Fibroblast of lung (primary cell): Measurements from ENCODE around the gene STPG1. TPM values are rescaled to one million over a fixed set of nuclear protein-coding genes. Genes with fewer than 3 reads are reported as not detected.

ENCODE experiments used
- DNase-seq, 2 donors: peaks; one replicate each; pipeline versions ENCODE4 v3.0.0 to v3.0.0-alpha.2; 2010; ENCODE audit warnings: low read depth in 2 of 2
- H2AFZ ChIP-seq: 2 replicates; pipeline ENCODE4 v1.5.1; 2012; ENCODE audit warnings: low read length, control low read depth, inconsistent platforms
- H3K27ac ChIP-seq: 2 replicates; pipeline ENCODE4 v1.5.1; 2011; ENCODE audit warnings: low read length, control low read depth; ENCODE audit not compliant: insufficient read depth
- H3K27me3 ChIP-seq: 2 replicates; pipeline ENCODE4 v1.5.1; 2011; ENCODE audit warnings: mild to moderate bottlenecking, low read length; ENCODE audit not compliant: control insufficient read depth, insufficient read depth
- H3K36me3 ChIP-seq: 2 replicates; pipeline ENCODE4 v1.5.1; 2011; ENCODE audit warnings: low read length; ENCODE audit not compliant: control insufficient read depth, insufficient read depth
- H3K4me1 ChIP-seq: 2 replicates; pipeline ENCODE4 v1.5.1; 2011; ENCODE audit warnings: low read length; ENCODE audit not compliant: control insufficient read depth, insufficient read depth; ENCODE audit errors: extremely low read depth
- H3K4me2 ChIP-seq: 2 replicates; pipeline ENCODE4 v1.5.1; 2011; ENCODE audit warnings: low read length, control low read depth; ENCODE audit not compliant: insufficient read depth; ENCODE audit errors: extremely low read depth
- H3K4me3 ChIP-seq, 4 experiments: fragments of 200-600 bp in 1 of 4; sonication (generic) in 1 of 4; replicated peaks in 1 of 4; 2 replicates each; pipeline ENCODE4 v1.5.1; 2011 to 2016; ENCODE audit warnings: low read length in 4 of 4, low read depth in 3 of 4, mild to moderate bottlenecking in 3 of 4, control low read depth in 2 of 4, inconsistent platforms in 1 of 4, mixed read lengths in 1 of 4; ENCODE audit not compliant: insufficient read depth in 1 of 4; ENCODE audit errors: control extremely low read depth in 1 of 4
- H3K79me2 ChIP-seq: 2 replicates; pipeline ENCODE4 v1.5.1; 2012; ENCODE audit warnings: mild to moderate bottlenecking, low read length, inconsistent platforms; ENCODE audit not compliant: control insufficient read depth, insufficient read depth
- H3K9ac ChIP-seq: 2 replicates; pipeline ENCODE4 v1.5.1; 2011; ENCODE audit warnings: mild to moderate bottlenecking, low read length, control low read depth; ENCODE audit not compliant: insufficient read depth
- H3K9me3 ChIP-seq: 2 replicates; pipeline ENCODE4 v1.5.1; 2012; ENCODE audit warnings: low read depth, low read length; ENCODE audit not compliant: control insufficient read depth, insufficient read depth
- H4K20me1 ChIP-seq: 2 replicates; pipeline ENCODE4 v1.5.1; 2011; ENCODE audit warnings: low read length; ENCODE audit not compliant: control insufficient read depth, insufficient read depth; ENCODE audit errors: extremely low read depth
- CTCF ChIP-seq, 2 donors: IDR thresholded peaks in 1 of 2; conservative IDR thresholded peaks in 1 of 2; 1 replicate in 1 of 2; 2 replicates in 1 of 2; pipeline ENCODE4 v1.5.1; 2011 to 2012; ENCODE audit warnings: low read length in 2 of 2, control low read depth in 1 of 2, inconsistent platforms in 1 of 2, low read depth in 1 of 2, mild to moderate bottlenecking in 1 of 2
- EZH2 ChIP-seq: IDR thresholded peaks from 2 replicates; pipeline ENCODE4 v1.5.1; 2012; ENCODE audit warnings: low read length, control low read depth, mild to moderate bottlenecking; ENCODE audit errors: missing control alignments
- polyA plus RNA-seq, 2 donors: library from polyadenylated mRNA; depleted of rRNA in 1 of 2; stranded (reverse) in 1 of 2; unstranded in 1 of 2; fragments of >200 nt; gene quantifications; 2 replicates each; pipeline ENCODE4 v1.2.1, GENCODE V29; 2011 to 2012; ENCODE audit warnings: missing spikeins in 1 of 2
- total RNA-seq: library from RNA; depleted of rRNA; stranded (reverse); fragments of >200 nt; gene quantifications from 2 replicates; pipeline ENCODE4 v1.2.1, GENCODE V29; 2014

The STPG1 gene
- total and polyA plus RNA-seq, 2 donors (not counting 1 experiment from before 2014, with no cell fraction given) = 7.9 to 8.5 TPM

- Histone ChIP-seq H3K79me2 (no peaks in the 10 kb centered on the region), H3K9ac (no peak overlapping the region), H3K27ac (no peak overlapping the region), H3K4me3 (no peak overlapping the region), H3K27me3 (no peaks in the 10 kb centered on the region), H3K4me1 (no peaks in the 10 kb centered on the region), H2AFZ (no peak overlapping the region), H4K20me1 (no peaks in the 10 kb centered on the region), H3K9me3 (no peaks in the 10 kb centered on the region), H3K4me2 (no peak overlapping the region), H3K36me3 (peaks cover 2% of the 10 kb centered on the region)
- no peak for DNase-seq
- TF ChIP-seq EZH2 (no peak), CTCF (conservative IDR thresholded peaks at IDR 0.05 in 1 of 2, IDR thresholded peaks at IDR 0.05 in 1 of 2; ENCODE audit: low read depth in 1 of 2, low read length in 2 of 2) (no peak)
Measured at GRCh38 chr1:24452922-24453485, 39.4 kb upstream of the STPG1 start.

- no peak for DNase-seq
- Histone ChIP-seq H2AFZ (no peak overlapping the region), H4K20me1 (no peaks in the 10 kb centered on the region), H3K9ac (no peak overlapping the region), H3K27me3 (no peaks in the 10 kb centered on the region), H3K9me3 (no peaks in the 10 kb centered on the region), H3K36me3 (peaks cover 4% of the 10 kb centered on the region), H3K79me2 (no peaks in the 10 kb centered on the region), H3K4me2 (no peak overlapping the region), H3K4me1 (no peaks in the 10 kb centered on the region), H3K27ac (no peak overlapping the region), H3K4me3 (no peak overlapping the region)
- TF ChIP-seq EZH2 (no peak), CTCF (conservative IDR thresholded peaks at IDR 0.05 in 1 of 2, IDR thresholded peaks at IDR 0.05 in 1 of 2; ENCODE audit: low read depth in 1 of 2, low read length in 2 of 2) (no peak)
Measured at GRCh38 chr1:24451746-24452145, 38.2 kb upstream of the STPG1 start.

GRCh38 chr1:24450857-24451397, 37.3 kb upstream of the STPG1 start:
- H3K4me3 ChIP-seq = no peak overlapping the region
- no peaks in the 10 kb centered on the region for H3K79me2 ChIP-seq
- no peaks in the 10 kb centered on the region for H3K4me1 ChIP-seq
- no peak overlapping the region for H3K27ac ChIP-seq
- TF ChIP-seq CTCF (conservative IDR thresholded peaks at IDR 0.05 in 1 of 2, IDR thresholded peaks at IDR 0.05 in 1 of 2; ENCODE audit: low read depth in 1 of 2, low read length in 2 of 2) = no peak
- TF ChIP-seq EZH2 = no peak
- H3K9ac ChIP-seq = no peak overlapping the region
- DNase-seq = no peak
- no peaks in the 10 kb centered on the region for H3K27me3 ChIP-seq
- H3K36me3 ChIP-seq = peaks cover 5% of the 10 kb centered on the region
- H4K20me1 ChIP-seq = no peaks in the 10 kb centered on the region
- H2AFZ ChIP-seq = no peak overlapping the region
- H3K4me2 ChIP-seq = no peak overlapping the region
- H3K9me3 ChIP-seq = no peaks in the 10 kb centered on the region
